HUDEP-2 (cell line): ENCODE data around the gene AEN.

Experiments
- DNase-seq, 76 experiments: peaks; one replicate each; lab custom pipeline; 2025; ENCODE audit not compliant: unreplicated experiment in 76 of 76; lab: John Stamatoyannopoulos, UW

AEN gene

DNA sequence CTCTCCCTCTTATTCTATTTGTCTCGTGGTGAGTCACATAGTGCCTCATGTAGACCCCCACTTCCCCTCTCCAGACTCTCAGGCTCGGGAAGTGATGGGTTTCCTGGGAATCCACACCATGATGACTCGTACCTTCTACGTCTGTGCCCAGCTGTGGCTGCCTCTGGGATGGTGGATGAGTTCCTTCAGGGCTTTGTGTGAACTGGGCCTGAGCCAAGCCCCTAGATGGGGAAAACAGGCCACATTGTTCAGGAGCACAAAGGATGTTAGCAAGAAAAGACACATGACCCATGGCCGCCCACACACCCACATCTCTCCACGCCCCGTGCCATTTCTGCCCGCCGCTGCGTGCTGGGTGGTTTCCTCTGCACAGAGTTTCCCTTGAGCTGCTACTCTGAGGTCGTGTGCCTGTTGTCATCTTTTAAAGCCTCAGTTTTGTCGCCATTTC, 28.2 kb downstream of the AEN start:
- DNase-seq = peak in 3 of 76 experiments; percentile 5 to 13 (median 12)

DNA sequence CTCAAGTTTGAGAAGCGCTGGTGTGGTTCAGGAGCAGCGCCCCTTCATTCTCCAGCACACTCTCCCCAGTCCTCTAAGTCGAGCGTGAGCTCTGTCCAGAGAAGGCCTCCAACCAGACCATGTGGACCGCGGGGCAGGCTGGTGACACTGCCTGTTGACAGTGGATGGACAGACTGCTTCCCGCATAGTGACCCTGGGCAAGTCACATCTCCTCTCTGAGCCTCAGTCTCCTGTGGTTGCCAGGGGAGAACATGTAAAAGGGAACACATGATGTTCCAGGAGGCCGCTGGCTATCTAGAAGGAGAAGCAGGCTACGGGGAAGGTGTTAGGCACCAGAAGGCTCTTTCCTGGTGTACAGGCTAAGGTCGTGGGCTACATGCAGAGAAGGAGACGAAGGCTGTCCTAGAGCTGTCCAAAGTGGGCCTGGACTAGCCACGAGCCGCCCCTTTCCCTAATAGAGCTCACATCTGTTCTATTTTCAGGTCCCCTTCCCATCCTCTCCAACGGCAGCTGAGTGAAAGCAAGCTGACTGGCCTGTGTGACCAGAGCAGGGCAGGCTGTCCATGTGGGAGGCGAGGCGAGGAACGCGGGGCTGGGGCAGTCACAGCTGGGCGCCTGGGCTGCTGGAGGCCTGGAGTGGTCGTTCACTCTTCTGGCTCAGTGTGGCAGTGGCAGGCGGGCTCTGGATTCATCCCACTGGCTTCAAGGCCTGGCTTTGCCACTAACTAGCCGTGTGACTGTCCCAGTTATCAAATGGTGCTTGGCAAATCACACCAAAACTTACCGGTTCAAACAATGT, 28.8 kb downstream of the AEN start:
- no peak for DNase-seq

DNA sequence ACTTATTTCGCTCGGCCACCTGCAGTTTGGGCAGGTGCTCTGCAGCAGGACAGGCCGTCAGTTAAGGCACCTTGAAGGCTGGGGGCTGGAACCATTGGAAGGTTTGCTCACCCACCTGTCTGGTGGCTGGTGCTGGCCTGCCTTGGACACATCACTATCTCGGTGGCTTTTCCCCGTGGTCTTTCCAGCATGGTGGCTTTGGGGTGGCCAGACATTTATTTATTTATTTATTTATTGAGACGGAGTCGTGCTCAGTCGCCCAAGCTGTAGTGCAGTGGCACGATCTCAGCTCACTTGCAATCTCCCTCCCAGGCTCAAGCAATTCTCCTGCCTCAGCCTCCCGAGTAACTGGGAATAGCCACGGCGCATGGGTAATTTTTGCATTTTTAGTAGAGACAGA, 29.4 kb downstream of the AEN start:
- no peak for DNase-seq

DNA sequence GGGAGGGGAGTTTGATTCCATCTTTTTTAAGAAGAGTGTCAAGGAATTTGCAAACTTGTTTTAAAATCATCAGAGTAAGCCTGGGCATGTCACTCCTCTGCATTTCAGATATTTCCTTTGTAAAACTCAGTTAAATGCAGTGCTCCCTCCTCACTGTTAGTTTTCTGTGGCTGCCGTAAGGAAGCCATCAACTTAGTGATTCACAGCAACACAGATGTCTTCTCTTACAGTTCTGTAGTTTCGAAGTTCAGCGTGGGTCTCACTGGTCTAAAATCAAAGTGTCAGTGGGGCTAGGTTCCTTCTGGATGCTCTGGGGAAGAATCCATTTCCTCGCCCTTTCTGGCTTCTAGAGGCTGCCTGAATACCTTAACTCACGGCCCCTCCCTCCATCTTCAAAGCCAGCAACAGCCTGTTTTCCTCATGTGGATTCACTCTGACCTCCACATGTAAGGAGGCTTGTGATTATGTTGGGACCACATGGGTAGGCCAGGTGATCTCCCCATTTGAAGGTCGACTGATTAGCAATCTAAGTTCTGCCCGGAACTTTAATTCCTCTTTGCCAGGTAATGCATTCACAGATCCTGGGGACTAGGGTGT, 30.1 kb downstream of the AEN start:
- DNase-seq = no peak

DNA sequence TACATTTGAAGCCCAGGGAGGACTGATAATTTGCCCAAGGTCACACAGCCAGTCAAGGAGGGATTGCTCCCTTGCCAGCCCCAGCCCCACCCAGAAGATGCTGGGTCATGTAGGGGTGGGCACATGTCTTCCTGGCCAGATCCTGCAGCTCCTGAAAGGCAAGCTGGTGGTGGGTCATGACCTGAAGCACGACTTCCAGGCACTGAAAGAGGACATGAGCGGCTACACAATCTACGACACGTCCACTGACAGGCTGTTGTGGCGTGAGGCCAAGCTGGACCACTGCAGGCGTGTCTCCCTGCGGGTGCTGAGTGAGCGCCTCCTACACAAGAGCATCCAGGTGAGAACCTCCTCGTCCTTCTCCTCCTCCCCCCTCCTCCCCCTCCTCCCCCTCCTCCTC, 30.8 kb downstream of the AEN start:
- no peak for DNase-seq

DNA sequence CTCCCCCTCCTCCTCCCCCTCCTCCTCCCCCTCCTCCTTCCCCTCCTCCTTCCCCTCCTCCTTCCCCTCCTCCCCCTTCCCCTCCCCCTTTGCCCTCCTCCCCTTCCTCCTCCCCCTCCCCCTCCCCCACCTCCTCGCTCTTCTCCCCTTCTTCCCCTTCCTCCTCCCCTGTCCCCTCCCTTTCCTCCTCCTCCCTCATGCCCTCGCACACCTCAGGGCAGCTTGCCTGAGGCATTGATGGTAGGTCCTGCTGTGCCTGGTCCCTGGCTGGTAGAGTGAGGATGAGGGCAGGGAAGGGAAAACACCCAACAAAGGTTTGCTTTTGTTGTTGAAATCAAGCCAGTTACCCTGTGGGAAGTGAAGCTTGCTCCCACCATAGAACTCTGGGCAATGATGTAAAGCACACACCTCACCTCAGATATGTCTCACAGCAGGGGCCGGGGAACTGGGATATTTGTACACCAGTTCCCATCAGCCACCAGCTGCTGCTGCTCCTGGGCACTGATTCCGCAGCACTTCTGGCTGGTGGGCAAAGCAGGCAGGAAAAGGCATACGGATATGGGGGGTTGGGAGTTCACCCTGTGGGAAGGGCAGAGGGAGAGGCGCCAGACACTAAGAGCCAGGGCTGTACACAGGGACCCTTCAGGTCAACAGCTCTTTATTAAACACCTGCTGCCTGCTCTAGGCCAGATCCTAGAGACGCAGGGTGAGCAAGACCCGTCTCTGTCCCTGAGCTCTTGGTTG, 31.5 kb downstream of the AEN start:
- no peak for DNase-seq

DNA sequence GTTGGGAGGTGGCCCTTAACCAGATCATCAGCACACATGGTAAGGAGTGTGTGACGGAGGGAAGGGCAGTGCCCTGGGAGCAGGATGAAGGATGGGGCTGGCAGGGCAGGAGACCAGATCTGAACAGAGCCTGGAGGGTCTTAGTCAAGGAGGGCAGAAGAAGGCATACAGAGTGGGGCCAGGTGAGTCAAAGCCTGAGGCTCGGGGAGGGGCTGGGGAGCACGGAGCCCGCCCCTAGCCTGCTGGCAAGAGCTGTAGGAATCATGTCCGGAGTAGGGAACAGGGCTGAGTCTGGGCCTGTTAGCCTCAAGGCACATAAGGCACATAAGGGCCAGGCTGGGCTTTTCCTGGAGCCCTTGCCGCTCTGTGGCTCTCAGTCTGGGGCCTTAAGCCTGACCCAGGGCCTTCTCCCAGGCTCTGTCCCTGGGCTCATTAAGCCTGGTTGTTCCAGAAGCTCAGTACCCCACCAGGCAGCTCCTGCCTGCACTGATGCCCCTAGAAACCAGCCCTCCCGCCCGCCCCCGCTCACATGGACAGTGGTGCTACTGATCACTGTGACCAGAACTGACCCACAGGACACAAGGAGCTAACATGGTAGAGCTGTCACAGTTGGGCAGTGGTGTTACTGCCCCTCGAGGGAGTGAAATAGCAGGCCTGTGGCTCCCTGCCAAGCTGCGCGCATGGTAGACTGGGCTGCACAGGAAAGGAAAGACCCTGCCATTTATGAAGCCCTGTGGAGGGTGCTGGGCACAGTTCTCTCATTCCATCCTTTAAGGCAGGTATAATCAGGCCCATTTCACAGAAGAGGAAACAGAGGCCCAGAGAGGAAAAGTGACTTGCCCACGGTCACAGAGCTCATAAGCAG, 32.3 kb downstream of the AEN start:
- no peak for DNase-seq

DNA sequence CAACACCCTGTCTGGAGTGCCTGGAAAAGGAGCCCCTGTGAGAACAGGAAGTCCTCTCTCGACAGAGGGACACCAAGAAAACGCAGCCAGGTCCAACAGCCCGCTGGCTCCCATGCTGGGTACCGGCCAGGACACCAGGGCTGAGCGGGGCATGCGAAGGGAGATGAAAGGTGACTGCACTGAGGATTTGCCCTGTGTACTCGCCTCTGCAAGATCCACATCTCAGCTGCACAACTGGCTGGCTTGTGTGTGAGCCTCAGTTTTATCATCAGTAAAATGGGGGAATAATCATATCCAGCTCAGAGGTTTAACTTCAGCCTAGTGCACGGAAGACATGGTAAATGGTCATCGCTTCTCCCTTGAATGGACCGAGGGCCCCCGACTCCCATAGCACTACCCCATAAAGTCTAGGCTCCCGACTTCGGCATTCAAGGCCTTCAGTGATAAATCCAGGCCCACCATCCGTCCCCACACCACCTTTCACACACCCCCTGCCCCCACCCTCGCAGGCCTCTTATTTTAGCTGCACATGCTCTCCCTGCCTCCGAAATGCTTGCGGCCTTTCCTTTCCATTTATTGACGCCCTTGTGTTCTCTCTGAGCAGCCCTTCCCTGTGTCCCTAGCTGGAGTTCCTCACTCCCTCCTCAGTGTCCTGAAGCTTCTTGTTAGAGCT, 33.4 kb downstream of the AEN start:
- no peak for DNase-seq

DNA sequence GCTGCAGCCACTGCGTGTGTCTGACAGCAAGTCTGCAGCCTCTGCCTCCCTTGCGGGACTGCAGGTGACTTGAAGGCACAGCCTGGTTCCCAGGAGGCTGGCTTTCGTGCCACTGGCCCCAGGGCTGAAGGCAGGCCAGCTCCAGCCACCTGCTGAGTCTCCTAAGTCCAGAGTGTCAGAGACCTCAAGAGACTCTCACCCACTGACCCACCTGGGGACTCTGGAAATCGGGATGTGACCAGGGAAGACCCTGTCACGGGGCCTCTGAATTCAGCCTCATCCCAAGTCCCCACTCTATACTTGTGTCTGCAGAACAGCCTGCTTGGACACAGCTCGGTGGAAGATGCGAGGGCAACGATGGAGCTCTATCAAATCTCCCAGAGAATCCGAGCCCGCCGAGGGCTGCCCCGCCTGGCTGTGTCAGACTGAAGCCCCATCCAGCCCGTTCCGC, 34.0 kb downstream of the AEN start:
- no peak for DNase-seq

DNA sequence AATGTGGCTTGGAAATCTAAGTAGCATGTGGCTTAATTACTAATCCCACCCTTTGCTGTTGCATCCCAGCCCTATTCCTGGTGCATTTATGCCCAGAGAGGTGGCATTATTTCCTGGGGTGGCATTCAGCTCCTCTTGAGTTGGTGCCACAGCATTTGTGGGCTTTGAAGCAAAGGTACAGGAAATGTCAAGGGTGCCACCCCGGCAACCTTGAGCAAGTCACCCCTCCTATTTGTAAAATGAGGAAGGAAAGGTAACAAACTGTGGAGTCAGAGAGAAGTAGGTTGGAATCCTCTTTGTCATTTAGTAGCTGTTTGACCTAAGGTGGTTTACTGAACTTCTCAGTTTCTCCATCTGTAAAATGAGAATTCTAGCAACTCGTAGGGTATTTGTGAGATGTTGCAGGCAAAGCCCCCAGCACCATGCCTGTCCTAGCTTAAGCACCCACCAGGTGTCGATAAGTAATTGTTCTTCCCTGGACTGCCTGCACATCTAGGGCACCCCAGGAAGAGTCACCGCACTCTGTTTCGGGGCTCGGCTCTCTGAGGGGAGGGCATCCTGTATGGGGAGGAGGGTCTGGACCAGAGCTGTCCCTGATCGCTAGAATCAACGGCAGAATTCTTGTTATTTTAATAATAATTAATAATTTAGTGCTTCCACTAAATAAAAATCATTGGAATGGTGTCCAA, 34.8 kb downstream of the AEN start:
- DNase-seq = no peak

DNA sequence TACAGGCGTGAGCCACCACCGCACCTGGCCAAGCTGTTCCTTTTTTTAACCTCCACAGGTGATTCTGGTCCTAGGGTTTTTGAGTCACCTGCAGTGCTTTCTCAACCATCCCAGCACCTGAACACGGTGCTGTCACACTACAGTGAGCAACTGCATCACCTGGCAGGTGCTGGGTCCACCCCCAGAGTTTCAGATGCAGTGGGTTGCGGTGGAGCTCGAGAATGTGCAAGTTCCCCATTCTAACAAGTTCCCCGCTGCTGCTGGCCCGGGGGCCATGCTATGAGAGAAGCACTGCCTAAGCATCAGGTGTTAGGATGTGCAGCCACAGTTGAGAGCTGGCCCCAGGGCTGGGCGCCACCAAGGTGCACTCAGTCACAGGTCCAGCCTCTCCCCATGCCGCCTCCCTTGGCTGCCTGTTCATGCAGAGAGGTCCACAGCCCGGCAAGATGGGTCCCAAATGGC, 35.7 kb downstream of the AEN start:
- no peak for DNase-seq

DNA sequence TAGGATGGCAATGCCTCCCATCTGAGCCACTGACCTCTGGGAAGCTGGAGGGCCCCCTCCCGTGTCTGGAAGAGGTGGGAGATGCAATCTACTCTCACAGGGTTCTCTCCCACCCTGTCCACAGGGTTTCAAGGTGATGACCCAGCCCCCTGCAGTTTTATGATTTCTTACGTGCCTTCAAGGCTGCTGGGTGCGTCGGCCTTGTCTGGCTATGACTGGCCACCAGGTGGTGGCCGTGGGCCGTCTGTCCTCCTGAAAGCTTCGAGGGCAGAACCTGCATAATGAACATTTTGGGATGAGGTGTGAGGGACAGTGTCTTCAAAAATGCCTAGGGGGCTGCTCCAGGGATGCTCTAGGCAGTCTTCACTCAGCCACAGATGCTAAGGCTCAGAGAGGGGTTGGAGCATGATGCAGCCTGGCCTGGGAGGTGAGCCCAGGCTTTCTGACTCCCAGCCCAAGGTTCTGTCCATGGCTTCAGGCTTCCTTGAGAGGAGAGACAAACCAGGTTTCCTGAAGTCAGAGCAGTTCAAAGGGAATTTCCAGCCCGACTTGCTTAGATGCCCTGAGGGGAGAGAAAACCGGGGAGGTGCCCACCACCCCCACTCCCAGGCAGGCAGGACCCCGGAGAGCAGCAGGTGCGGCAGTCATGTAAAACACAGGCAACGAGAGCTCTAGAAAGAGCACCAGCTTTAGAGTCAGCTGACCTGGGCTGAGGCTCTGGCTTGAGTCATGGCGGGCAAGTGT, 36.4 kb downstream of the AEN start:
- peak in 13 of 76 experiments; percentile 10 to 56 (median 13) for DNase-seq

DNA sequence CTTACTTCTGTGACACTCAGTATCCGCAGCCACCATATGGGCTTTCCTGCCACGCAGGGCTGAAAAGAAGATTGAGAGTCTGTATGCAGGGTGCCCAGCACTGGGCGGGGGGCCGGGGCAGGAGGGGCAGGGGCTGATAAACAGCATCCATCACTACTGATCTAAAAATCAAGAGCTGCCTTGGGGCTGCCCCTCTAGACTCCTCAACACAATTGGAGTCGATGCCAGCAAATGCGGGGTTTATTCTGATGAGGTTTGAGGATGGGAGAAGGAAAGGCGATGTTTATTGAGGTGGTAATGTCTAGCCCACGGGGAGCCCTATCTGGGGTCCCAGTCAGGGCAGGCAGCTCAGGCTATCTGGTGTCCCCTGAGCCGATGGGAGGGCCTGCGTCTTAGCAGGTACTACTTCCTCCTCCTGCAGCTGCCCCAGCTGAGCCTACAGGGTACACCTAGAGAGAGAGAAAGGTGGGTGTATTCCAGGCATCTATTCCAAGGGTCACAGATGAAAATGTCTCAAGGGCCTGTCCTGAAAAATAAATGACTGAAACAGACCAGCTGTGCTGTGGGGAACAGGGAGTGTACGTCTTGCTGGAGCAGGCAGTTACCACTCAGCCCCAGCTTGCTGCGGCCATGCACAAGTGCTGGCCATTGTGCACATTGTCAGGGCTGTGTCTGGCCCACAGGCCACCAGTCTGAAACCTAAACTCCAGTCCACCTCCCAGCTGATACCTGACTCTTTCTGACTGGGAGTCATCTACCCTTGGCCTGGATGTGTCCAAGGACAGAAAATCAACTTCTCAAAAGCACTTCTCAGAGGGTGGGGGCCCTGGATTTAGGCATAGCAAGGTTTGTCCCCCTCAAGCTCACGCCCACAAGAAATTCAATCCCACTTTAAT, 37.2 kb downstream of the AEN start:
- DNase-seq = no peak

DNA sequence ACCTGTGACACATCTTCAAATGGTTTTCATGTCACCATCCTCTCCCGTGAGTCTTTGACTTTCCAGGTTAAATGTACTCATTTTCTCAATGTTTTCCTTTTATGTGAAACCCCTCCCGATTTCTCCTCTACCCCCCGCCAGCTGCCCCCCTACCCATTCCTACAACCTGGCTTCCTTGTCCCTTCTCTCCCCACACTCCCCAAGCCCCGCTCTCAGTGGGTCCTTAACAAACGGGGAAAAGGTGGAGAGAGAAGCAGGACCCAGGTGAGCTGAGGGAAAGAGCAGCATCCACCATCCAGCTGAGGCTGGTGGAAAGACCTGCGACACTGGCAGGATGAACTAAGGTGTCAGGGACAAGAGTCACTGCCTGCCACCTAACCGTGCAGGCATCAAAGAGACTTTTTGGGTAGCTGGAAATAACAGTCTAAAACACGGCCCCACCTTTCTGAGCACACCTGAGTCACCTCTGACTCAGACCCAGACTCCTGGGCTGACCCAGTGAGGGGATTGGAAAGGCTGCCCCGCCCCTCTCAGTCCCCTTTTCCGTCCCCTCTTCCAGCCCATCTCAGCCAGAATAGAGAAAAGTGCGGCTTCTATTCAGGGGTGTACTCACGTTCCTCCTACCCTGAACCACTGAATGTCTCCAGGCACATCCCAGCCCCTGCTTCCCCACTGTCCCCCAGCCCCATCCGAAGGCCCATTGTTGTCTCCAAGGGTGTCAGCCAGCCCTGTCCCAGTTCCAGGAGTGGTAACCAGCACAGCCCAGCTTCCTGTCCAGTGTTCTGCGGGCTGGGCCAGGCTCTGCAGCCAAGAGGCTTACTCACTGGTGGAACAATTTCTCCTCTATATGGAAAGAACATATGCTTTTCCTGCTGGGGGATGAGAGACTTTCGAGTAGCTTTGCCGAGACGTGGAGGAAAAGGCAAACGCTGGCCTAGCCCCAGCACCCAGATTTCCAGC, 38.1 kb downstream of the AEN start:
- no peak for DNase-seq

DNA sequence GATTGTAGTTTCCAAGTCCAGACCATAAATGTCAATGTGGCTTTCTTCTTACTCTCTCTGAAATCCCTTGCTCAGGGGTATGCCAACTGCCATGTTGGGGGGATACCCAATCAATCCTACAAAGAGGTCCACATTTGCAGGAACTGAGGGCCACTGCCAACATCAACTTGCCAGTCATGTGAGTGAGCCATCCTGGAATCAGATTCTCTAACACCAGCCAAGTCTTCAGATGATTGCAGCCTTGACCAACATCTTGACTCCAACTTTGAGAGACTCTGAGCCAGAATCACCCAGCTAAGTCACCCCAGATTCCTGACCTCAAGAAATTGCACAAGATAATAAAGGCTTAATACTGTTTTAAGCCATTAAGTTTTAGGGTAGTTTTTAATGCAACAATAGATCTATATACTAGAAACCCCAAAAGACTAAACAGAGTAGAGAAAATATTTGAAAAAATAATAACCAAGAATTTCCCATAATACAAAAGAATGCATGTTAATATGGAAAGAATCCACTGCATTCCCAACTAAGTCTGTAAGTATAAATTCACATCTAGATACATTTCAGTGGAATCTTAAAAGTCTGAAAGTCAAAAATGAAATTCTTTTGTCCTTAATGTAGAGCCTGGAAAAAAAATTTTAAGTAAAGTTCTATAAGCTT, 40.0 kb downstream of the AEN start:
- DNase-seq = no peak
